Mesothelial cell of epicardium (in vitro differentiated cells): ENCODE measurements around the gene STK32B. TPM values are rescaled to one million over a fixed set of nuclear protein-coding genes. Genes with fewer than 3 reads are reported as not detected.

Experiments
- DNase-seq, 2 experiments: peaks; one replicate each; pipeline ENCODE4 v3.0.0; 2021; ENCODE audit warnings: low spot score in 2 of 2; ENCODE audit not compliant: unreplicated experiment in 2 of 2
- H3K27ac Mint-ChIP-seq: 2 replicates; pipeline ENCODE4 v1.8.0; 2021; ENCODE audit warnings: mixed read lengths
- H3K27me3 Mint-ChIP-seq: 2 replicates; pipeline ENCODE4 v1.8.0; 2021; ENCODE audit warnings: low read depth, mixed read lengths
- H3K36me3 Mint-ChIP-seq: 2 replicates; pipeline ENCODE4 v1.8.0; 2021; ENCODE audit warnings: mixed read lengths
- H3K4me1 Mint-ChIP-seq: 2 replicates; pipeline ENCODE4 v1.8.0; 2021; ENCODE audit warnings: mixed read lengths
- H3K4me3 Mint-ChIP-seq: 2 replicates; pipeline ENCODE4 v1.8.0; 2021; ENCODE audit warnings: mild to moderate bottlenecking, moderate library complexity, mixed read lengths
- H3K9me3 Mint-ChIP-seq: 2 replicates; pipeline ENCODE4 v1.8.0; 2021; ENCODE audit warnings: mixed read lengths
- CTCF ChIP-seq: fragments of 200-600 bp; sonication (generic); IDR thresholded peaks from one replicate; pipeline ENCODE4 v1.5.0; 2021; ENCODE audit warnings: antibody characterized with exemption; ENCODE audit not compliant: unreplicated experiment
- total RNA-seq: library from RNA; stranded (reverse); gene quantifications from 3 replicates; pipeline ENCODE4 v1.2.1, GENCODE V29; 2021

STK32B gene
- total RNA-seq, 1 donor from 2014 or later, result 0.96 TPM

- TF ChIP-seq CTCF, result no peak
- no peaks in the 10 kb centered on the region for H3K36me3 Mint-ChIP-seq
These were observed 50.3 kb downstream of the STK32B start for GRCh38 chr4:5101571-5101970.

GRCh38 chr4:5110901-5111300, 59.6 kb downstream of the STK32B start:
- Mint-ChIP-seq H3K36me3 (no peaks in the 10 kb centered on the region), H3K4me1 (peaks cover 2% of the 10 kb centered on the region), H3K4me3 (no peak overlapping the region), H3K27me3 (peaks cover 50% of the 10 kb centered on the region), H3K27ac (no peak overlapping the region), H3K9me3 (peaks cover 4% of the 10 kb centered on the region)
- no peak for TF ChIP-seq CTCF
- no peak for DNase-seq

More at GRCh38 chr4:5101571-5101970, 50.3 kb downstream of the STK32B start:
- H3K27ac Mint-ChIP-seq, result no peak overlapping the region
- no peak overlapping the region for H3K4me3 Mint-ChIP-seq
- H3K27me3 Mint-ChIP-seq, result peaks cover 53% of the 10 kb centered on the region
- no peaks in the 10 kb centered on the region for H3K4me1 Mint-ChIP-seq
- no peaks in the 10 kb centered on the region for H3K9me3 Mint-ChIP-seq
- no peak for DNase-seq

- no peaks in the 10 kb centered on the region for H3K36me3 Mint-ChIP-seq
- peaks cover 4% of the 10 kb centered on the region for H3K9me3 Mint-ChIP-seq
- peaks cover 2% of the 10 kb centered on the region for H3K4me1 Mint-ChIP-seq
- H3K4me3 Mint-ChIP-seq, result no peak overlapping the region
- no peak for DNase-seq
- no peak for TF ChIP-seq CTCF
- H3K27me3 Mint-ChIP-seq, result peaks cover 49% of the 10 kb centered on the region
- no peak overlapping the region for H3K27ac Mint-ChIP-seq
These were observed 61.2 kb downstream of the STK32B start for GRCh38 chr4:5112333-5113095.

GRCh38 chr4:5114950-5115349, 63.7 kb downstream of the STK32B start:
- no peak for TF ChIP-seq CTCF
- no peak overlapping the region for H3K4me3 Mint-ChIP-seq

GRCh38 chr4:5118091-5118786, 67.0 kb downstream of the STK32B start:
- peaks cover 24% of the 10 kb centered on the region for H3K27me3 Mint-ChIP-seq
- H3K36me3 Mint-ChIP-seq, result no peaks in the 10 kb centered on the region
- peaks cover 2% of the 10 kb centered on the region for H3K4me1 Mint-ChIP-seq
- no peak for TF ChIP-seq CTCF
- H3K27ac Mint-ChIP-seq, result no peak overlapping the region
- no peak overlapping the region for H3K4me3 Mint-ChIP-seq
- H3K9me3 Mint-ChIP-seq, result no peaks in the 10 kb centered on the region
- DNase-seq, result no peak

More at GRCh38 chr4:5114950-5115349, 63.7 kb downstream of the STK32B start:
- DNase-seq, result no peak
- Mint-ChIP-seq H3K27me3 (peaks cover 37% of the 10 kb centered on the region), H3K27ac (no peak overlapping the region), H3K9me3 (peaks cover 4% of the 10 kb centered on the region), H3K4me1 (peaks cover 2% of the 10 kb centered on the region), H3K36me3 (no peaks in the 10 kb centered on the region)
